ENCODE measurements around the gene CEMIP. TPM values are rescaled to one million over a fixed set of nuclear protein-coding genes. Genes with fewer than 3 reads are reported as not detected.

CEMIP gene
- total RNA-seq, 1 donor from 2014 or later: 3.6 TPM

- no peaks in the 10 kb centered on the region for H3K36me3 ChIP-seq (ENCODE audit: insufficient read depth, low read length)
- H3K4me3 Mint-ChIP-seq (ENCODE audit: unreplicated experiment): no peak overlapping the region
- H3K27me3 Mint-ChIP-seq (ENCODE audit: low read depth, unreplicated experiment): peaks cover 27% of the 10 kb centered on the region
- no peaks in the 10 kb centered on the region for H3K36me3 Mint-ChIP-seq (ENCODE audit: low read depth, unreplicated experiment)
- H3K9ac ChIP-seq (ENCODE audit: low read length): no peak overlapping the region
- H3K4me2 ChIP-seq (ENCODE audit: low read length): peak overlapping the region; percentile 40
- H3K27ac Mint-ChIP-seq (ENCODE audit: unreplicated experiment): no peak overlapping the region
- FAIRE-seq: peak; percentile 20
- H3K4me1 ChIP-seq (ENCODE audit: insufficient read depth, low read length): peaks cover 34% of the 10 kb centered on the region
- no peak overlapping the region for H3K4me3 ChIP-seq (ENCODE audit: insufficient read depth, low read depth, low read length)
- peaks cover 24% of the 10 kb centered on the region for H4K20me1 ChIP-seq (ENCODE audit: insufficient read depth, low read length)
- no peaks in the 10 kb centered on the region for H3K9me3 ChIP-seq (ENCODE audit: insufficient read depth, low read depth, low read length)
- TF ChIP-seq CTCF (IDR thresholded peaks at IDR 0.05; ENCODE audit: insufficient read depth, low read depth, low read length) (no peak), EZH2 (IDR thresholded peaks at IDR 0.05; ENCODE audit: insufficient read depth, low read length) (no peak)
- no peaks in the 10 kb centered on the region for H3K79me2 ChIP-seq (ENCODE audit: insufficient read depth, low read length)
- peaks cover 6% of the 10 kb centered on the region for H3K4me1 Mint-ChIP-seq (ENCODE audit: low read depth, unreplicated experiment)
- H3K27me3 ChIP-seq (ENCODE audit: insufficient read depth, low read length): peaks cover 4% of the 10 kb centered on the region
- no peaks in the 10 kb centered on the region for H3K9me3 Mint-ChIP-seq (ENCODE audit: unreplicated experiment)
- peak; percentile 76 for DNase-seq (ENCODE audit: low read depth)
- H2AFZ ChIP-seq (ENCODE audit: low read depth, low read length): no peak overlapping the region
- H3K27ac ChIP-seq (ENCODE audit: low read depth, low read length): no peak overlapping the region
Measured at GRCh38 chr15:80777137-80777536, 2.0 kb upstream of the CEMIP start.

- H3K4me1 ChIP-seq (ENCODE audit: insufficient read depth, low read length): peaks cover 33% of the 10 kb centered on the region
- H3K36me3 ChIP-seq (ENCODE audit: insufficient read depth, low read length): no peaks in the 10 kb centered on the region
- peak overlapping the region; percentile 93 for H3K4me2 ChIP-seq (ENCODE audit: low read length)
- no peaks in the 10 kb centered on the region for H3K9me3 ChIP-seq (ENCODE audit: insufficient read depth, low read depth, low read length)
- no peak overlapping the region for H3K4me3 ChIP-seq (ENCODE audit: insufficient read depth, low read depth, low read length)
- H3K9ac ChIP-seq (ENCODE audit: low read length): no peak overlapping the region
- H3K79me2 ChIP-seq (ENCODE audit: insufficient read depth, low read length): no peaks in the 10 kb centered on the region
- H4K20me1 ChIP-seq (ENCODE audit: insufficient read depth, low read length): peaks cover 33% of the 10 kb centered on the region
- H3K27me3 Mint-ChIP-seq (ENCODE audit: low read depth, unreplicated experiment): peaks cover 36% of the 10 kb centered on the region
- FAIRE-seq (no peak), DNase-seq (ENCODE audit: low read depth) (no peak)
- peak overlapping the region; percentile 64 for H3K4me3 Mint-ChIP-seq (ENCODE audit: unreplicated experiment)
- no peaks in the 10 kb centered on the region for H3K9me3 Mint-ChIP-seq (ENCODE audit: unreplicated experiment)
- H3K27ac ChIP-seq (ENCODE audit: low read depth, low read length): no peak overlapping the region
- H3K27ac Mint-ChIP-seq (ENCODE audit: unreplicated experiment): no peak overlapping the region
- no peak overlapping the region for H2AFZ ChIP-seq (ENCODE audit: low read depth, low read length)
- H3K36me3 Mint-ChIP-seq (ENCODE audit: low read depth, unreplicated experiment): no peaks in the 10 kb centered on the region
- H3K27me3 ChIP-seq (ENCODE audit: insufficient read depth, low read length): peaks cover 4% of the 10 kb centered on the region
- TF ChIP-seq CTCF (IDR thresholded peaks at IDR 0.05; ENCODE audit: insufficient read depth, low read depth, low read length) (no peak), EZH2 (IDR thresholded peaks at IDR 0.05; ENCODE audit: insufficient read depth, low read length) (no peak)
- H3K4me1 Mint-ChIP-seq (ENCODE audit: low read depth, unreplicated experiment): peaks cover 6% of the 10 kb centered on the region
Measured at GRCh38 chr15:80777826-80778620, 1.1 kb upstream of the CEMIP start.

GRCh38 chr15:80778621-80778963, 578 bp upstream of the CEMIP start:
- H3K79me2 ChIP-seq (ENCODE audit: insufficient read depth, low read length): no peaks in the 10 kb centered on the region
- Mint-ChIP-seq H3K27ac (ENCODE audit: unreplicated experiment) (no peak overlapping the region), H3K9me3 (ENCODE audit: unreplicated experiment) (no peaks in the 10 kb centered on the region), H3K36me3 (ENCODE audit: low read depth, unreplicated experiment) (no peaks in the 10 kb centered on the region), H3K4me1 (ENCODE audit: low read depth, unreplicated experiment) (peaks cover 6% of the 10 kb centered on the region), H3K4me3 (ENCODE audit: unreplicated experiment) (no peak overlapping the region), H3K27me3 (ENCODE audit: low read depth, unreplicated experiment) (peaks cover 42% of the 10 kb centered on the region)
- H3K27me3 ChIP-seq (ENCODE audit: insufficient read depth, low read length): peaks cover 7% of the 10 kb centered on the region
- no peak overlapping the region for H3K27ac ChIP-seq (ENCODE audit: low read depth, low read length)
- no peaks in the 10 kb centered on the region for H3K36me3 ChIP-seq (ENCODE audit: insufficient read depth, low read length)
- no peaks in the 10 kb centered on the region for H3K9me3 ChIP-seq (ENCODE audit: insufficient read depth, low read depth, low read length)
- H2AFZ ChIP-seq (ENCODE audit: low read depth, low read length): peak overlapping the region; percentile 65
- TF ChIP-seq CTCF (IDR thresholded peaks at IDR 0.05; ENCODE audit: insufficient read depth, low read depth, low read length) (no peak), EZH2 (IDR thresholded peaks at IDR 0.05; ENCODE audit: insufficient read depth, low read length) (no peak)
- H3K4me2 ChIP-seq (ENCODE audit: low read length): peak overlapping the region; percentile 93
- peak overlapping the region; percentile 35 for H3K4me3 ChIP-seq (ENCODE audit: insufficient read depth, low read depth, low read length)
- peaks cover 39% of the 10 kb centered on the region for H4K20me1 ChIP-seq (ENCODE audit: insufficient read depth, low read length)
- FAIRE-seq: no peak
- no peak for DNase-seq (ENCODE audit: low read depth)
- H3K4me1 ChIP-seq (ENCODE audit: insufficient read depth, low read length): peaks cover 31% of the 10 kb centered on the region
- peak overlapping the region; percentile 56 for H3K9ac ChIP-seq (ENCODE audit: low read length)
